Measurements from ENCODE around the gene CPHXL2. TPM values are rescaled to one million over a fixed set of nuclear protein-coding genes. Genes with fewer than 3 reads are reported as not detected.

CPHXL2 gene
- total RNA-seq, 1 donor from 2014 or later, result not detected

GRCh38 chr16:75647112-75647491 lies 29.7 kb downstream of the CPHXL2 start:
- peak overlapping the region; percentile 93 for H3K27ac Mint-ChIP-seq (ENCODE audit: unreplicated experiment)
- TF ChIP-seq CTCF (IDR thresholded peaks at IDR 0.05), result no peak
- DNase-seq (ENCODE audit: extremely low spot score, unreplicated experiment), result no peak
- H3K9me3 Mint-ChIP-seq (ENCODE audit: unreplicated experiment), result no peaks in the 10 kb centered on the region
- peaks cover 10% of the 10 kb centered on the region for H3K36me3 Mint-ChIP-seq (ENCODE audit: unreplicated experiment)
- peaks cover 50% of the 10 kb centered on the region for H3K4me1 Mint-ChIP-seq (ENCODE audit: unreplicated experiment)
- H3K27me3 Mint-ChIP-seq (ENCODE audit: unreplicated experiment), result no peaks in the 10 kb centered on the region
- H3K4me3 Mint-ChIP-seq (ENCODE audit: unreplicated experiment), result peak overlapping the region; percentile 92

GRCh38 chr16:75644240-75645012 lies 32.4 kb downstream of the CPHXL2 start:
- Mint-ChIP-seq H3K27me3 (ENCODE audit: unreplicated experiment) (no peaks in the 10 kb centered on the region), H3K4me1 (ENCODE audit: unreplicated experiment) (peaks cover 26% of the 10 kb centered on the region), H3K9me3 (ENCODE audit: unreplicated experiment) (no peaks in the 10 kb centered on the region), H3K27ac (ENCODE audit: unreplicated experiment) (no peak overlapping the region), H3K36me3 (ENCODE audit: unreplicated experiment) (peaks cover 28% of the 10 kb centered on the region), H3K4me3 (ENCODE audit: unreplicated experiment) (peak overlapping the region; percentile 3)
- DNase-seq (ENCODE audit: extremely low spot score, unreplicated experiment), result no peak
- TF ChIP-seq CTCF (IDR thresholded peaks at IDR 0.05), result no peak

GRCh38 chr16:75640598-75640997 lies 36.2 kb downstream of the CPHXL2 start:
- no peaks in the 10 kb centered on the region for H3K27me3 Mint-ChIP-seq (ENCODE audit: unreplicated experiment)
- DNase-seq (ENCODE audit: extremely low spot score, unreplicated experiment), result no peak
- no peak overlapping the region for H3K4me3 Mint-ChIP-seq (ENCODE audit: unreplicated experiment)
- H3K27ac Mint-ChIP-seq (ENCODE audit: unreplicated experiment), result peak overlapping the region; percentile 63
- peaks cover 48% of the 10 kb centered on the region for H3K36me3 Mint-ChIP-seq (ENCODE audit: unreplicated experiment)
- H3K9me3 Mint-ChIP-seq (ENCODE audit: unreplicated experiment), result no peaks in the 10 kb centered on the region
- peaks cover 9% of the 10 kb centered on the region for H3K4me1 Mint-ChIP-seq (ENCODE audit: unreplicated experiment)
- TF ChIP-seq CTCF (IDR thresholded peaks at IDR 0.05), result no peak

GRCh38 chr16:75635036-75635435 lies 41.8 kb downstream of the CPHXL2 start:
- H3K36me3 Mint-ChIP-seq (ENCODE audit: unreplicated experiment), result peaks cover 59% of the 10 kb centered on the region
- DNase-seq (ENCODE audit: extremely low spot score, unreplicated experiment), result no peak
- H3K4me1 Mint-ChIP-seq (ENCODE audit: unreplicated experiment), result no peaks in the 10 kb centered on the region
- H3K9me3 Mint-ChIP-seq (ENCODE audit: unreplicated experiment), result no peaks in the 10 kb centered on the region
- no peaks in the 10 kb centered on the region for H3K27me3 Mint-ChIP-seq (ENCODE audit: unreplicated experiment)
- no peak for TF ChIP-seq CTCF (IDR thresholded peaks at IDR 0.05)
- no peak overlapping the region for H3K4me3 Mint-ChIP-seq (ENCODE audit: unreplicated experiment)
- H3K27ac Mint-ChIP-seq (ENCODE audit: unreplicated experiment), result no peak overlapping the region

GRCh38 chr16:75632857-75633256 lies 44.0 kb downstream of the CPHXL2 start:
- no peak overlapping the region for H3K27ac Mint-ChIP-seq (ENCODE audit: unreplicated experiment)
- peaks cover 63% of the 10 kb centered on the region for H3K36me3 Mint-ChIP-seq (ENCODE audit: unreplicated experiment)
- H3K27me3 Mint-ChIP-seq (ENCODE audit: unreplicated experiment), result no peaks in the 10 kb centered on the region
- no peak for TF ChIP-seq CTCF (IDR thresholded peaks at IDR 0.05)
- H3K4me1 Mint-ChIP-seq (ENCODE audit: unreplicated experiment), result no peaks in the 10 kb centered on the region
- DNase-seq (ENCODE audit: extremely low spot score, unreplicated experiment), result no peak
- H3K4me3 Mint-ChIP-seq (ENCODE audit: unreplicated experiment), result no peak overlapping the region
- H3K9me3 Mint-ChIP-seq (ENCODE audit: unreplicated experiment), result no peaks in the 10 kb centered on the region
